Breast epithelium (tissue), 3 donors: Measurements from ENCODE around the gene TMEM117.

Experiments used
- POLR2A ChIP-seq: fragments of 450-650 bp; IDR thresholded peaks from one replicate; pipeline ENCODE4 v1.6.1; 2016; ENCODE audit warnings: antibody characterized with exemption, mild to moderate bottlenecking, moderate library complexity
- POLR2AphosphoS5 ChIP-seq, 3 donors: sonication (generic); formaldehyde crosslinking; IDR thresholded peaks; one replicate each; pipeline ENCODE4 v1.6.1; 2017; ENCODE audit warnings: antibody characterized with exemption in 3 of 3
- TF ChIP-seq, protein P1 (sequence below), 3 donors: fragments of 450-650 bp; IDR thresholded peaks; one replicate each; pipeline ENCODE4 v1.5.1; 2016 to 2017; ENCODE audit warnings: antibody characterized with exemption in 3 of 3, mild to moderate bottlenecking in 3 of 3, moderate library complexity in 3 of 3

GRCh38 chr12:44248436-44248835 is 412.6 kb downstream of the TMEM117 start:
- TF ChIP-seq, protein P1, sequence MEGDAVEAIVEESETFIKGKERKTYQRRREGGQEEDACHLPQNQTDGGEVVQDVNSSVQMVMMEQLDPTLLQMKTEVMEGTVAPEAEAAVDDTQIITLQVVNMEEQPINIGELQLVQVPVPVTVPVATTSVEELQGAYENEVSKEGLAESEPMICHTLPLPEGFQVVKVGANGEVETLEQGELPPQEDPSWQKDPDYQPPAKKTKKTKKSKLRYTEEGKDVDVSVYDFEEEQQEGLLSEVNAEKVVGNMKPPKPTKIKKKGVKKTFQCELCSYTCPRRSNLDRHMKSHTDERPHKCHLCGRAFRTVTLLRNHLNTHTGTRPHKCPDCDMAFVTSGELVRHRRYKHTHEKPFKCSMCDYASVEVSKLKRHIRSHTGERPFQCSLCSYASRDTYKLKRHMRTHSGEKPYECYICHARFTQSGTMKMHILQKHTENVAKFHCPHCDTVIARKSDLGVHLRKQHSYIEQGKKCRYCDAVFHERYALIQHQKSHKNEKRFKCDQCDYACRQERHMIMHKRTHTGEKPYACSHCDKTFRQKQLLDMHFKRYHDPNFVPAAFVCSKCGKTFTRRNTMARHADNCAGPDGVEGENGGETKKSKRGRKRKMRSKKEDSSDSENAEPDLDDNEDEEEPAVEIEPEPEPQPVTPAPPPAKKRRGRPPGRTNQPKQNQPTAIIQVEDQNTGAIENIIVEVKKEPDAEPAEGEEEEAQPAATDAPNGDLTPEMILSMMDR (IDR thresholded peaks at IDR 0.05): no peak
- TF ChIP-seq POLR2A: no peak
- TF ChIP-seq POLR2AphosphoS5 (IDR thresholded peaks at IDR 0.05): no peak
